Naive thymus-derived CD4-positive, alpha-beta T cell (primary cell): ENCODE results near the gene PRPF40A. TPM values are rescaled to one million over a fixed set of nuclear protein-coding genes. Genes with fewer than 3 reads are reported as not detected.

Experiments used
- ATAC-seq: fragments of 150-1000 bp; cut with Tn5 transposase; 2 replicates; pipeline ENCODE4 v1.10.0; 2021; ENCODE audit warnings: mild to moderate bottlenecking, moderate library complexity
- CTCF ChIA-PET: fragments of 350-600 bp; sonication (Branson Sonifier 250); formaldehyde crosslinking; loops from one replicate; lab custom pipeline; 2021; ENCODE audit warnings: antibody characterized with exemption; lab: Charles Lee
- POLR2A ChIA-PET: fragments of 350-600 bp; sonication (Branson Sonifier 250); formaldehyde crosslinking; loops from one replicate; lab custom pipeline; 2021; ENCODE audit warnings: antibody characterized with exemption, inconsistent platforms; lab: Charles Lee
- DNase-seq, 9 donors: peaks; one replicate each; pipeline versions ENCODE4 v3.0.0 to v3.0.0-alpha.2; 2020 to 2022; ENCODE audit warnings: mixed read lengths in 1 of 9
- H3K27ac ChIP-seq: one replicate; pipeline ENCODE4 v1.7.0; 2013; ENCODE audit warnings: mild to moderate bottlenecking, low read depth, low read length, moderate library complexity
- H3K27me3 ChIP-seq, 2 donors: one replicate each; pipeline ENCODE4 v1.7.0; 2013; ENCODE audit warnings: low read length in 2 of 2, mild to moderate bottlenecking in 2 of 2, moderate library complexity in 2 of 2; ENCODE audit not compliant: control insufficient read depth in 2 of 2, insufficient read depth in 2 of 2
- H3K36me3 ChIP-seq, 3 experiments: 1 replicate in 2 of 3; 2 replicates in 1 of 3; pipeline ENCODE4 v1.7.0; 2013; ENCODE audit warnings: low read length in 3 of 3, mild to moderate bottlenecking in 3 of 3, moderate library complexity in 1 of 3; ENCODE audit not compliant: insufficient read depth in 3 of 3, control insufficient read depth in 2 of 3
- H3K4me1 ChIP-seq, 2 donors: one replicate each; pipeline ENCODE4 v1.7.0; 2013; ENCODE audit warnings: low read length in 2 of 2, mild to moderate bottlenecking in 2 of 2, moderate library complexity in 1 of 2; ENCODE audit not compliant: control insufficient read depth in 2 of 2, insufficient read depth in 2 of 2
- H3K4me3 ChIP-seq: 2 replicates; pipeline ENCODE4 v1.7.0; 2013; ENCODE audit warnings: mild to moderate bottlenecking, low read length
- H3K9me3 ChIP-seq, 3 experiments: 1 replicate in 2 of 3; 2 replicates in 1 of 3; pipeline ENCODE4 v1.7.0; 2013; ENCODE audit warnings: low read length in 3 of 3; ENCODE audit not compliant: control insufficient read depth in 2 of 3
- H3K27ac Mint-ChIP-seq, 9 donors: one replicate each; pipeline ENCODE4 v1.8.0; 2020 to 2022; ENCODE audit warnings: mixed read lengths in 9 of 9, mild to moderate bottlenecking in 8 of 9, moderate library complexity in 5 of 9, inconsistent platforms in 2 of 9
- H3K27me3 Mint-ChIP-seq, 5 donors: one replicate each; pipeline ENCODE4 v1.8.0; 2021 to 2022; ENCODE audit warnings: mixed read lengths in 5 of 5, mild to moderate bottlenecking in 1 of 5
- H3K36me3 Mint-ChIP-seq, 5 donors: one replicate each; pipeline ENCODE4 v1.8.0; 2020 to 2022; ENCODE audit warnings: mixed read lengths in 5 of 5, mild to moderate bottlenecking in 3 of 5, inconsistent platforms in 1 of 5
- H3K4me1 Mint-ChIP-seq, 7 donors: one replicate each; pipeline ENCODE4 v1.8.0; 2020 to 2022; ENCODE audit warnings: mixed read lengths in 7 of 7, mild to moderate bottlenecking in 3 of 7, inconsistent platforms in 1 of 7
- H3K4me3 Mint-ChIP-seq, 10 donors: one replicate each; pipeline ENCODE4 v1.8.0; 2020 to 2022; ENCODE audit warnings: mild to moderate bottlenecking in 10 of 10, mixed read lengths in 10 of 10, moderate library complexity in 6 of 10, inconsistent platforms in 2 of 10
- H3K9me3 Mint-ChIP-seq, 11 donors: one replicate each; pipeline ENCODE4 v1.8.0; 2020 to 2022; ENCODE audit warnings: mixed read lengths in 11 of 11, mild to moderate bottlenecking in 4 of 11, inconsistent platforms in 1 of 11, moderate library complexity in 1 of 11
- intact Hi-C, 2 donors: fragments of 100-400 bp; cut with micrococcal nuclease; formaldehyde crosslinking; loops; one replicate each; pipeline ENCODE4 v1.15.1; 2023
- polyA plus RNA-seq, 2 donors: library from polyadenylated mRNA; unstranded; fragments of 300-500 nt; fragmentation: Illumina TruSeq; gene quantifications; one replicate each; pipeline ENCODE4 v1.2.3, GENCODE V29; 2021
- total RNA-seq, 6 experiments: library from RNA in 5 of 6; stranded (reverse) in 5 of 6; gene quantifications; 1 replicate in 5 of 6; 2 replicates in 1 of 6; pipeline ENCODE4 v1.2.3 and lab custom pipeline; 2021 to 2026

The PRPF40A gene
- total and polyA plus RNA-seq, 7 experiments from 2014 or later, result 104 to 126 (median 116) TPM

DNA sequence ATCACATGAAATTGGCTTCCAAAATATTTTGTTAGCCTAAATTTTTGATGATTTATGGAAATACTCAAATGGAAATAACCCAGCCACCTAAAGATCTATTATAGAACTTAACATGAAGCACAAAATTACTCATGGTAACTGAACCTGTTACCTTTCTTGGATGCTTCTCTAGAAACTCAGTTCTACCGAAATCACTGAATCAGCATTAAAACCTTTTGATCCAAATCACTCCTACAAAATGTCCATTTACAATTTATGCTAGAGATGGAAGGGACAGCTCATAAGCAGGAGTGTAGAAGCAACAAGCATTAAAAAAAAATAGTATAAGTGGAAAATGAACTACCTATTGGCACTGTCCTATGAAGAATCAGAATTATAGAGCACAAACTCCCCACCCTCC, 2.1 kb downstream of the PRPF40A start:
- H3K4me1 ChIP-seq, result peaks cover 21 to 37% of the 10 kb centered on the region in 2 donors
- ChIA-PET POLR2A (interaction anchor here (0.6 kb wide), 1 partner anchor 21 kb away, joined by 3 read pairs; no protein-coding TSS in a partner anchor), CTCF (no interaction called here)
- no peaks in the 10 kb centered on the region for H3K27me3 ChIP-seq
- H3K4me3 ChIP-seq, result no peak overlapping the region
- peaks cover 0 to 11% (median 0%) of the 10 kb centered on the region in 11 donors for H3K9me3 Mint-ChIP-seq
- H3K36me3 ChIP-seq, result peaks cover 0 to 29% (median 9%) of the 10 kb centered on the region in 3 experiments
- intact Hi-C loops, result loop anchor here (5.0 to 10.0 kb wide), 4 partner anchors 60 to 1453 kb away; partner anchors contain the start of gene RBM43 (in 1 of the 2)
- peak overlapping the region; percentile 27 to 100 (median 64) for H3K4me3 Mint-ChIP-seq
- H3K4me1 Mint-ChIP-seq, result peaks cover 37 to 82% (median 72%) of the 10 kb centered on the region in 7 donors
- peaks cover 10 to 35% (median 33%) of the 10 kb centered on the region in 5 donors for H3K36me3 Mint-ChIP-seq
- H3K9me3 ChIP-seq, result no peaks in the 10 kb centered on the region
- H3K27ac Mint-ChIP-seq, result peak overlapping the region in 2 of 9 donors; percentile 62 to 69
- no peaks in the 10 kb centered on the region for H3K27me3 Mint-ChIP-seq
- ATAC-seq, result no peak
- DNase-seq, result no peak
- no peak overlapping the region for H3K27ac ChIP-seq

DNA sequence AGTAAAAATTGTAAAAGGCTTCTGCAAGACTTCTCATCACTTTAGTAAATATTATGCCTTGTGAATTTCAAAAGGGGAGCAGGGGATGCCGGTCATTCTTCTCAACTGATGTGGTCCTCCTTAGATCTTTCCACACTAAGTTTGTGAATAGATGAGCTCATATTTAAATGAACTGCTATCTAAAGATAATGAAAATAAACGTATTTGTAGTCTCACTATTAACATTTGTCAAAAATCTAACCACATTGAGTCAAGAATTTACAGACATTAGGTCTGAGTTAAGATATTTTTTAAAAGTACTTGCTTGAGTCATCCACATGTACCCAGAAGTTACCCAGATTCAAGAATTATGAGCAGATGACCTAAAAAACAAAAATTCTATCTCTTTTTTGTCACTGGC, 6.5 kb downstream of the PRPF40A start:
- H3K4me3 ChIP-seq, result no peak overlapping the region
- peaks cover 7 to 22% of the 10 kb centered on the region in 2 donors for H3K4me1 ChIP-seq
- CTCF ChIA-PET, result no interaction called here
- intact Hi-C loops, result loop anchor here in 1 of 2 donors (10.0 kb wide), 1 partner anchor 56 kb away; no protein-coding TSS in a partner anchor
- ATAC-seq, result no peak
- Mint-ChIP-seq H3K36me3 (peaks cover 20 to 63% (median 42%) of the 10 kb centered on the region in 5 donors), H3K4me1 (peaks cover 36 to 93% (median 81%) of the 10 kb centered on the region in 7 donors), H3K4me3 (peak overlapping the region in 1 of 10 donors; percentile 35), H3K27ac (no peak overlapping the region), H3K9me3 (no peaks in the 10 kb centered on the region), H3K27me3 (no peaks in the 10 kb centered on the region)
- H3K27me3 ChIP-seq, result no peaks in the 10 kb centered on the region
- H3K27ac ChIP-seq, result no peak overlapping the region
- DNase-seq, result no peak
- peaks cover 0 to 27% (median 9%) of the 10 kb centered on the region in 3 experiments for H3K36me3 ChIP-seq
- POLR2A ChIA-PET, result no interaction called here
- H3K9me3 ChIP-seq, result no peaks in the 10 kb centered on the region

DNA sequence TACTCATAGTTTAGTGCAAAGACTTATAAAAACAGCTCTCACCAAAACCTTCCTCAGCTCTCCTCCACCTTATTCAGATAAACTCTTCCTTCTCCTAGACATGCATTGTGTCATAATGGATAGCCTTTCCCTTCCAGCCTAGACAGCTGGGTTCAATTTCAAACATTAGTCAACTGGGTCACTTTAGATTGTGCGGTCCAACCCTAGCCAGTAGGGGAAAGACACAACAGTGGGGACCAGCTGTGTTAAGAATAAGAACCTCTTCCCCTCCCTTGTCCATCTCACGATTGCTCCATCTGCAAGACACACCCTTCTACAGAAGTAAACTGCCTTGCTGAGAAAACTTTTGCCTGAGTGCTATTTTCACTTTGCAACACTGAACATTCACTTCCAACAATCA, 8.5 kb downstream of the PRPF40A start:
- ATAC-seq (no peak), DNase-seq (no peak)
- peaks cover 0 to 22% (median 9%) of the 10 kb centered on the region in 3 experiments for H3K36me3 ChIP-seq
- H3K4me1 ChIP-seq, result peaks cover 4 to 10% of the 10 kb centered on the region in 2 donors
- H3K36me3 Mint-ChIP-seq, result peaks cover 17 to 60% (median 47%) of the 10 kb centered on the region in 5 donors
- H3K4me1 Mint-ChIP-seq, result peaks cover 30 to 93% (median 79%) of the 10 kb centered on the region in 7 donors
- no peak overlapping the region for H3K4me3 ChIP-seq
- intact Hi-C loops, result no loop called here
- no peaks in the 10 kb centered on the region for H3K9me3 ChIP-seq
- H3K27ac ChIP-seq, result no peak overlapping the region
- POLR2A ChIA-PET, result interaction anchor here (1.1 kb wide), 1 partner anchor 8 kb away, joined by 5 read pairs; the partner anchor contains the start of gene PRPF40A
- H3K9me3 Mint-ChIP-seq, result no peaks in the 10 kb centered on the region
- CTCF ChIA-PET, result no interaction called here
- peak overlapping the region in 3 of 10 donors; percentile 1 to 25 (median 7) for H3K4me3 Mint-ChIP-seq
- no peaks in the 10 kb centered on the region for H3K27me3 Mint-ChIP-seq
- peak overlapping the region in 1 of 9 donors; percentile 43 for H3K27ac Mint-ChIP-seq
- H3K27me3 ChIP-seq, result no peaks in the 10 kb centered on the region

DNA sequence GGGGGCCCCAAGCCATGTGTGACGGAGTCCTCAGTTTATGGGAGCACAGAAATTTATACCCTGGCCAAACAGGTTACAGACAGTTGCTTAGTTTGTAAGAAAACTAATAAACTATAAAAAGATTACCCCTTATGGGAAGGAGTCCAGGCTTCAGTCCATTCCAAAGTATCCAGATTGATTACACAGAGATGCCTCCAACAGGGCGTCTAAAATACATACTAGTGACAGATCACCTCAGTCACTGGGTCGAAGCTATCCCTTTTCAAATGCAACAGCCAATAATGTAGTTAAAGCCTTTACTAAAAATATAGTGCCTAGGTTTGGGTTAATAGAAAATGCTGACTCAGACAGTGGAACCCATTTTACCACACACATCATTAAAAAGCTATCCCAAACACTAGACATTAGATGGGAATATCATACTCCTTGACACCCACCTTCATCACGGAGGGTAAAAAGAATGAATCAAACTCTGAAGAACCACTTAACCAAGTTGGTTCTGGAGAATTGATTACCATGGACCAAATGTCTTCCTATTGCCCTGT, 10.7 kb downstream of the PRPF40A start:
- Histone ChIP-seq H3K27me3 (no peaks in the 10 kb centered on the region), H3K27ac (no peak overlapping the region), H3K4me3 (no peak overlapping the region), H3K9me3 (peaks cover 0 to 2% (median 0%) of the 10 kb centered on the region in 3 experiments), H3K36me3 (peaks cover 0 to 29% (median 2%) of the 10 kb centered on the region in 3 experiments), H3K4me1 (peaks cover 4 to 8% of the 10 kb centered on the region in 2 donors)
- no peak overlapping the region for H3K4me3 Mint-ChIP-seq
- H3K9me3 Mint-ChIP-seq, result peaks cover 0 to 8% (median 1%) of the 10 kb centered on the region in 11 donors
- H3K4me1 Mint-ChIP-seq, result peaks cover 31 to 92% (median 84%) of the 10 kb centered on the region in 7 donors
- intact Hi-C loops, result no loop called here
- POLR2A ChIA-PET, result no interaction called here
- ATAC-seq (no peak), DNase-seq (no peak)
- peak overlapping the region in 2 of 9 donors; percentile 14 to 45 for H3K27ac Mint-ChIP-seq
- CTCF ChIA-PET, result no interaction called here
- no peaks in the 10 kb centered on the region for H3K27me3 Mint-ChIP-seq
- peaks cover 19 to 67% (median 54%) of the 10 kb centered on the region in 5 donors for H3K36me3 Mint-ChIP-seq

DNA sequence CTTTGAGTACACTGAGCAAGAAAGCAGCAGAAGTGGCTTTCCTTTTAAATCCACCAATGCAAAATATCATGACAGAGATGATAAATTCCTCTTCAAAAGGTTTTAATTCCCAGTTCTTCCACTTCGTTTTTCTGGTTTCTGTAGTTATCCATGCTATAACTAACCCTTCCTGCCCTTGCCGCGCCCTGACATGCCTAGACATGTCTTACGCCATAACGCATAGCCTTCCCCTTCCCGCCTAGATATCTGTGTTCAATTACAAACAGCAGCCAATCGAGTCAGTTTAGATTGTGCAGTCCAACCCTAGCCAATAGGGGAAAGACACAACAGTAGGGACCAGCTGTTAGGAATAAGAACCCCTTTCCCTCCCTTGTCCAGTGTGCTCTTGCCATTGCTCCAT, 16.1 kb downstream of the PRPF40A start:
- H3K27me3 ChIP-seq, result no peaks in the 10 kb centered on the region
- intact Hi-C loops, result no loop called here
- Mint-ChIP-seq H3K36me3 (peaks cover 9 to 49% (median 31%) of the 10 kb centered on the region in 5 donors), H3K4me1 (peaks cover 15 to 92% (median 76%) of the 10 kb centered on the region in 7 donors), H3K4me3 (peak overlapping the region in 1 of 10 donors; percentile 9), H3K27ac (peak overlapping the region in 4 of 9 donors; percentile 32 to 44 (median 38)), H3K9me3 (peaks cover 0 to 12% (median 6%) of the 10 kb centered on the region in 11 donors), H3K27me3 (no peaks in the 10 kb centered on the region)
- H3K9me3 ChIP-seq, result peaks cover 0 to 5% (median 0%) of the 10 kb centered on the region in 3 experiments
- ATAC-seq, result no peak
- peaks cover 0 to 11% (median 0%) of the 10 kb centered on the region in 3 experiments for H3K36me3 ChIP-seq
- ChIA-PET CTCF (no interaction called here), POLR2A (no interaction called here)
- peaks cover 8 to 12% of the 10 kb centered on the region in 2 donors for H3K4me1 ChIP-seq
- H3K4me3 ChIP-seq, result no peak overlapping the region
- no peak overlapping the region for H3K27ac ChIP-seq
- DNase-seq, result no peak

DNA sequence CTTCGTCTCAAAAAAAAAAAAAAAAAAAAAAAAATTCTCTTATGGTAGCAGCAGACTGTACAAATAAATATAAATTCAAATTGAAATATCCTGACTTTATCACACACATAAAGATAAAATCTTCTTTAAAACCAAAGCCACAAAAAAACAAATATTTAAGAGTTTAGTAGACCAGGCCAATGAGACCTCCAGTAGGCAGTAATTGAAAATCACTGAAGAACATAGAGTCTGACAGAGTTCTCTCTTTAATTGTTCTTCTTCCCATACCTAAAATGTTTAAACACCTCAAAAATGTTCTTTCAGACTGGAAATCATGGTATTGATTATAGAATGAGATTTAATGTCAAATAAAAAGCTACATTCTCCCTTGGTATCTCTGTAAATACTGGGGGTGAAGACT, 20.8 kb downstream of the PRPF40A start:
- peak overlapping the region in 2 of 10 donors; percentile 10 to 76 for H3K4me3 Mint-ChIP-seq
- no peak for ATAC-seq
- peaks cover 2 to 16% (median 11%) of the 10 kb centered on the region in 5 donors for H3K36me3 Mint-ChIP-seq
- peaks cover 0 to 5% (median 2%) of the 10 kb centered on the region in 11 donors for H3K9me3 Mint-ChIP-seq
- ChIA-PET POLR2A (interaction anchor here (1.0 kb wide), 1 partner anchor 17 kb away, joined by 3 read pairs; no protein-coding TSS in a partner anchor), CTCF (interaction anchor here (0.7 kb wide), 1 partner anchor 38 kb away, joined by 3 read pairs; no protein-coding TSS in a partner anchor)
- Histone ChIP-seq H3K9me3 (peaks cover 0 to 1% (median 0%) of the 10 kb centered on the region in 3 experiments), H3K36me3 (peaks cover 0 to 17% (median 3%) of the 10 kb centered on the region in 3 experiments), H3K27ac (no peak overlapping the region), H3K4me3 (no peak overlapping the region), H3K27me3 (no peaks in the 10 kb centered on the region), H3K4me1 (peaks cover 7 to 12% of the 10 kb centered on the region in 2 donors)
- DNase-seq, result no peak
- peaks cover 18 to 71% (median 49%) of the 10 kb centered on the region in 7 donors for H3K4me1 Mint-ChIP-seq
- intact Hi-C loops, result no loop called here
- H3K27ac Mint-ChIP-seq, result peak overlapping the region in 3 of 9 donors; percentile 31 to 73 (median 50)
- H3K27me3 Mint-ChIP-seq, result no peaks in the 10 kb centered on the region
